Chondrocyte (in vitro differentiated cells): Measurements from ENCODE around the gene PLXNA4. TPM values are rescaled to one million over a fixed set of nuclear protein-coding genes. Genes with fewer than 3 reads are reported as not detected.
A peak's percentile ranks its signal among the peaks of the same experiment; 100 is the strongest.

Experiments used
- DNase-seq: peaks from one replicate; pipeline ENCODE4 v3.0.0; 2021; ENCODE audit warnings: mixed read lengths, low spot score
- H3K27ac Mint-ChIP-seq: one replicate; pipeline ENCODE4 v1.8.0; 2021; ENCODE audit warnings: mild to moderate bottlenecking, moderate library complexity, mixed read lengths; ENCODE audit not compliant: unreplicated experiment
- H3K27me3 Mint-ChIP-seq: 2 replicates; pipeline ENCODE4 v1.8.0; 2021; ENCODE audit warnings: low read depth, mixed read lengths
- H3K36me3 Mint-ChIP-seq: 2 replicates; pipeline ENCODE4 v1.8.0; 2021; ENCODE audit warnings: low read depth, mixed read lengths
- H3K4me1 Mint-ChIP-seq: 2 replicates; pipeline ENCODE4 v1.8.0; 2021; ENCODE audit warnings: low read depth, mild to moderate bottlenecking, mixed read lengths
- H3K4me3 Mint-ChIP-seq: one replicate; pipeline ENCODE4 v1.8.0; 2021; ENCODE audit warnings: mild to moderate bottlenecking, moderate library complexity, mixed read lengths; ENCODE audit not compliant: unreplicated experiment
- H3K9me3 Mint-ChIP-seq: 2 replicates; pipeline ENCODE4 v1.8.0; 2021; ENCODE audit warnings: low read depth, mixed read lengths
- total RNA-seq: library from RNA; stranded (reverse); gene quantifications from 3 replicates; pipeline ENCODE4 v1.2.1, GENCODE V29; 2021
- TF ChIP-seq, protein P1 (sequence below): fragments of 200-600 bp; sonication (generic); IDR thresholded peaks from 2 replicates; pipeline ENCODE4 v1.5.0; 2021; ENCODE audit warnings: antibody characterized with exemption, mild to moderate bottlenecking, moderate library complexity

PLXNA4 gene
- total RNA-seq, 1 donor from 2014 or later = 11.3 TPM

DNA sequence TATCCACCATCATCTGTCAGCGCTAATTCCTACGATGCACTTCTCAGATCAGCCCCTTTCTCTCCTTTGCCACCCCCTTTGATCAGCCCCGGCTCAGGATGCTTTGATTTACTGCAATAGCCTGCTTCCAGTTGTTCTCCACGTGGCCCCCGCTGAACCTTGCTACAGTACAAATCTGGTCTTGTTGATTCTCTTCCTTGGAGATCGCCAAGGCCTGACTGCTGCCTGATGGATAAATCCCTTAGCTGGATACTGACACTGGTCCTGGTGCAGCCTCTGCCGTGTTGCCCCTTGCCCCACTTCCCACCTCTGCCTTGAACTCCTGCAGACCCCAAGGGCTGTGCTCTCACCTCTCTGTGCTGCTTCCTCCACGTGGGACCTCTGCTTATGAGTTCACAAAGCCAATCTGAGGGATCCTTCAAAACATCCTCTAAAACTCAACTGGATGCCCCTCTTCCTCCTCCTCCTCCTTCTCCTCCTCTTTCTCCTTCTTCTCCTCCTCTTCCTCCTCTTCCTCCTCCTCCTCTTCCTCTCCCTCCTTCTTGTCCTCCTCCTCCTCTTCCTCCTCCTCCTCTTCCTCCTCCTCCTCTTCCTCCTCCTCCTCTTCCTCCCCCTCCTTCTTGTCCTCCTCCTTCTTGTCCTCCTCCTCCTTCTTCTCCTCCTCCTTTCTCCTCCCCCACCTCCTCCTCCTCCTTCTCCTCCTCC, 15.3 kb downstream of the PLXNA4 start:
- H3K27me3 Mint-ChIP-seq = peaks cover 3% of the 10 kb centered on the region
- no peaks in the 10 kb centered on the region for H3K9me3 Mint-ChIP-seq

DNA sequence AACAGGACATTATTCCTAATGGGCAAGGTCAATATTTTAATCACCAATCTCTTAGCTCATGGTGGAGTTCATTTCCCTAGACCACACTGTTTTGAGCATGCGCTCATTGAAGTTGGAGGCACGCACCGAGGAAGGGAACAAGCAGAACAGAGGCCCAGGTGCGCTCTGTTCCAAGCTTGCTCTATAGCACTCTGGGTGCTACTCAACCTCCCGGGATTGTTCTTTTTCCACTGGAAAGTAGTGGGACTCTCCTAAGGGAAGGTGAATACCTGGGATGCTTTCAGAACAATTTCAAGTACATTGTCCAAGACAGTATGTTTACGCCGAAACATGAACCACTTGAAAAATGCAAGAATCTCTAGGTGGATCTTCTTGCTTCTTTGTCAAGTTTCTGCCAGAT, 16.2 kb downstream of the PLXNA4 start:
- DNase-seq = no peak
- Mint-ChIP-seq H3K36me3 (no peaks in the 10 kb centered on the region), H3K4me3 (no peak overlapping the region), H3K4me1 (peaks cover 3% of the 10 kb centered on the region), H3K27me3 (peaks cover 3% of the 10 kb centered on the region), H3K27ac (no peak overlapping the region), H3K9me3 (no peaks in the 10 kb centered on the region)
- TF ChIP-seq, protein P1, sequence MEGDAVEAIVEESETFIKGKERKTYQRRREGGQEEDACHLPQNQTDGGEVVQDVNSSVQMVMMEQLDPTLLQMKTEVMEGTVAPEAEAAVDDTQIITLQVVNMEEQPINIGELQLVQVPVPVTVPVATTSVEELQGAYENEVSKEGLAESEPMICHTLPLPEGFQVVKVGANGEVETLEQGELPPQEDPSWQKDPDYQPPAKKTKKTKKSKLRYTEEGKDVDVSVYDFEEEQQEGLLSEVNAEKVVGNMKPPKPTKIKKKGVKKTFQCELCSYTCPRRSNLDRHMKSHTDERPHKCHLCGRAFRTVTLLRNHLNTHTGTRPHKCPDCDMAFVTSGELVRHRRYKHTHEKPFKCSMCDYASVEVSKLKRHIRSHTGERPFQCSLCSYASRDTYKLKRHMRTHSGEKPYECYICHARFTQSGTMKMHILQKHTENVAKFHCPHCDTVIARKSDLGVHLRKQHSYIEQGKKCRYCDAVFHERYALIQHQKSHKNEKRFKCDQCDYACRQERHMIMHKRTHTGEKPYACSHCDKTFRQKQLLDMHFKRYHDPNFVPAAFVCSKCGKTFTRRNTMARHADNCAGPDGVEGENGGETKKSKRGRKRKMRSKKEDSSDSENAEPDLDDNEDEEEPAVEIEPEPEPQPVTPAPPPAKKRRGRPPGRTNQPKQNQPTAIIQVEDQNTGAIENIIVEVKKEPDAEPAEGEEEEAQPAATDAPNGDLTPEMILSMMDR = no peak

More for the DNA sequence above, 15.3 kb downstream of the PLXNA4 start:
- no peaks in the 10 kb centered on the region for H3K36me3 Mint-ChIP-seq
- no peak for DNase-seq
- H3K27ac Mint-ChIP-seq = no peak overlapping the region
- TF ChIP-seq, protein P1 = no peak
- no peak overlapping the region for H3K4me3 Mint-ChIP-seq
- H3K4me1 Mint-ChIP-seq = peaks cover 3% of the 10 kb centered on the region

DNA sequence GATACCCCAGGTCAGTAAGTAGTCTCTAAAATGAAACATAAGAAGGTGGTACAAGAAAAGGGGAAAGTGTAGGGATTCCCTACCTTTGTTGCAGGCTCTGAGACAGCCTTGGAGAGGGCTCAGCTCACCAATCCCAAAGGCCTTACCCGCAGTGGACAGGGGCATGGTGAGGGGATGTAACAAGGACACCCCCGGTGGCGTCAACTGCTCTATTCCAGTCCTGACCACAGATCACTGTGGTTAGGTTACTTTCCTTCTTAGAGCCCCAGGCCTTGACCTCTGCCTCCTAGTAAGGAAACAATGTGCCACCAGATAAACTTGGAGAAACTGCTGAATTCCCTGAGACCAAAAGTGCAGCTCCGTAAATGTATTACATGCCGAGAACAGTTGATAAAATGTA, 17.5 kb downstream of the PLXNA4 start:
- no peaks in the 10 kb centered on the region for H3K9me3 Mint-ChIP-seq
- DNase-seq = no peak
- no peaks in the 10 kb centered on the region for H3K27me3 Mint-ChIP-seq
- peaks cover 3% of the 10 kb centered on the region for H3K36me3 Mint-ChIP-seq
- TF ChIP-seq, protein P1 = no peak
- peaks cover 3% of the 10 kb centered on the region for H3K4me1 Mint-ChIP-seq
- H3K27ac Mint-ChIP-seq = no peak overlapping the region
- no peak overlapping the region for H3K4me3 Mint-ChIP-seq

DNA sequence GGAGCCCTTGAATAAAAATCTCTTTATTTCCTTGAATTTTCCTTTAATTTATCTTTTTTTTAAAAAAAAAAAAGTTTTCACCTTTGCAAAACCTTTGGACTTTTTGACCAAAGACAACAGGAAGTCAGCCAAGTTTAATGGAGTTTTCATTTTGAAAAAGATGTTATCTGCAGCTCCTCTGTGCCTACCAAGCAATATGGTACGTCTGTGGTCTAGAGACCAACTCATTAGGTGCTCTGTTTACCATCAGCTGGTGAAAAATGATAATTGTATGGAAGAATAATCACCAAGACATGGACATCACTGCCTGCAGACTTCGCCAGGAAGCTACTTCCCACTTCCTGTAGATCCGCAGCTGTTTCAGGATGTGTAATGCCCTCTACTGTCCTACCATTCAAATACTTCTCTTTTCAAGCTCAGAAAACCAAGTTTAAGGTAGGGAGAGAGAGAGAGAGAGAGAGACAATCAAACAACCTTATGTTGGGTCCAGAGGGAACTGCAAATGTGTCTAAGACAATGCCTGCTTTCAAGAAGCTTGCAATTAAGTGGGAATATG, 18.7 kb downstream of the PLXNA4 start:
- no peaks in the 10 kb centered on the region for H3K27me3 Mint-ChIP-seq
- DNase-seq = no peak
- H3K4me3 Mint-ChIP-seq = no peak overlapping the region

DNA sequence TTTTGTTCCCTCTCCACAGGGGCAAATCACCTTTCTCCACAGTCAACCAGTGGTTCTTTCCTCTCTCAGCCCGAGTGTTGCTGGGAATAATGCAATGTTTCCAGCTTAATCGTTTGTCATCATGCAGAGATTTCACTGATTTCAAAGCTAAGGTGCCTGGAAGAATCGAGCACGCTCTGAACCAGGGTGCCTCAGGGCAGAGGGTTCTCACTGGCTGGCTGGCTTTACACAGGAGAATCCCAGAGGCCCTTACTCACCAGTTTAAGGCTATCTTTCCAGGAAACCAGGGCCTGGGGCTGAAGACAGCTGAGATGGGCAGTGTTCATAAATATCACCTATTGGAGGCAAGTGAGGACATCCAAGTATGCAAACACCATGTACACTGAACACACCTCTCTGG, 21.8 kb downstream of the PLXNA4 start:
- Mint-ChIP-seq H3K36me3 (peaks cover 16% of the 10 kb centered on the region), H3K4me3 (no peak overlapping the region), H3K4me1 (peaks cover 3% of the 10 kb centered on the region), H3K9me3 (peaks cover 16% of the 10 kb centered on the region), H3K27me3 (no peaks in the 10 kb centered on the region), H3K27ac (no peak overlapping the region)
- DNase-seq = no peak
- TF ChIP-seq, protein P1 = no peak

More for the DNA sequence above, 18.7 kb downstream of the PLXNA4 start:
- peaks cover 3% of the 10 kb centered on the region for H3K36me3 Mint-ChIP-seq
- H3K9me3 Mint-ChIP-seq = peaks cover 3% of the 10 kb centered on the region
- H3K4me1 Mint-ChIP-seq = peaks cover 3% of the 10 kb centered on the region
- TF ChIP-seq, protein P1 = peak; percentile 69
- H3K27ac Mint-ChIP-seq = no peak overlapping the region
